ENCODE results near the gene EIF4E2.

The EIF4E2 gene

DNA sequence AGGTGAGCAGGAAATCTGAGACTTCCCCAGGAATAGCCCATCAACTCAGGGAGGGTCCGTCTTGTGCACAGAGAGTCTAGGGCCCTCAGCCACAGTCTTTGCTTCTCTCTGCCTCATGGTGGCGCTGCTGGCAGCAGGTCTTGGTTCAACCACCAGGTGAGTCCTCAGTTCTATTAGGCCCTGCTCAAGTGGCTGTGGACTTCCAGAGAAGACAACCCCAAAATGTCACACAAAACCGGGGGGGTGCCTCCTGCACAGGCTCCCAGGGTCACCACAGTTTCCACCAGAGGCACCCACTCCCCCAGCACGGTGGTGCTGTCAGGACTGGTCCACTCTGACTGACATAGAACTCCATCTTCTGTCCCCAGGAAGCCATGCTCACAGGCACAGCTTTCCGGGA lies 13.4 kb upstream of the EIF4E2 start:
- DNase-seq = no peak

DNA sequence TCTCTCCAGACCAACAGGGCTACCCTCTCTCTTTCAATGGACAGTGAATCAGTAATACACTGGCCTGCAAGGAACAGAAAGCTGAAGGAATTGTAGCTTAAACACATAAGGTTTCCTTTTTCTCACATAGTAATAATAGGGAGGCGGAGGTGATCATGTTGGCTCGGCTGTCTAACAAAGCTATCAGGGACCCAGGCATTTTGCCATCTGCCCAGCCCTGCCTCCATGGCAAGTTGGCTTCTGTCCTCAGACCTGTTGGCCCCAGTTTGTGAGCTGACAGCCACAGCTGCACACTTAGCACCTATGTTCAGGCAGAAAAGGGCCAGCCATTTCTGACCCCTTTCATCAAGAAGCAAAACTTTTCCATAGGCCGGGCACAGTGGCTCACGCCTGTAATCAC lies 13.0 kb upstream of the EIF4E2 start:
- no peak for DNase-seq

DNA sequence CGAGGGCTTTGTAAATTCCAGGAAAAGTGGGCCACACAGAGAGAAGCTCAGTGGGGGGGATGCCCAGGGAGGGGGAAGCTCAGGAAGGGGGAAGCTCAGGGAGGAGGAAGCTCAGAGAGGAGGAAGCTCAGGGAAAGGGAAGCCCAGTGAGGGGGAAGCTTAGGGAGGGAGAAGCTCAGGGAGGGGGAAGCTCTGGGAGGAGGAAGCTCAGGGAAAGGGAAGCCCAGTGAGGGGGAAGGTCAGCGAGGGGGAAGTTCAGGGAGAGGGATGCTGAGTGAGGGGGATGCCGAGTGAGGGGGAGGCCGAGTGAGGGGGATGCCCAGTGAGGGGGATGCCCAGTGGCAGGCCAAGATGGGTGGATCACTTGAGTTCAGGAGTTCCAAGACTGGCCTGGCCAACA lies 11.8 kb upstream of the EIF4E2 start:
- no peak for DNase-seq

DNA sequence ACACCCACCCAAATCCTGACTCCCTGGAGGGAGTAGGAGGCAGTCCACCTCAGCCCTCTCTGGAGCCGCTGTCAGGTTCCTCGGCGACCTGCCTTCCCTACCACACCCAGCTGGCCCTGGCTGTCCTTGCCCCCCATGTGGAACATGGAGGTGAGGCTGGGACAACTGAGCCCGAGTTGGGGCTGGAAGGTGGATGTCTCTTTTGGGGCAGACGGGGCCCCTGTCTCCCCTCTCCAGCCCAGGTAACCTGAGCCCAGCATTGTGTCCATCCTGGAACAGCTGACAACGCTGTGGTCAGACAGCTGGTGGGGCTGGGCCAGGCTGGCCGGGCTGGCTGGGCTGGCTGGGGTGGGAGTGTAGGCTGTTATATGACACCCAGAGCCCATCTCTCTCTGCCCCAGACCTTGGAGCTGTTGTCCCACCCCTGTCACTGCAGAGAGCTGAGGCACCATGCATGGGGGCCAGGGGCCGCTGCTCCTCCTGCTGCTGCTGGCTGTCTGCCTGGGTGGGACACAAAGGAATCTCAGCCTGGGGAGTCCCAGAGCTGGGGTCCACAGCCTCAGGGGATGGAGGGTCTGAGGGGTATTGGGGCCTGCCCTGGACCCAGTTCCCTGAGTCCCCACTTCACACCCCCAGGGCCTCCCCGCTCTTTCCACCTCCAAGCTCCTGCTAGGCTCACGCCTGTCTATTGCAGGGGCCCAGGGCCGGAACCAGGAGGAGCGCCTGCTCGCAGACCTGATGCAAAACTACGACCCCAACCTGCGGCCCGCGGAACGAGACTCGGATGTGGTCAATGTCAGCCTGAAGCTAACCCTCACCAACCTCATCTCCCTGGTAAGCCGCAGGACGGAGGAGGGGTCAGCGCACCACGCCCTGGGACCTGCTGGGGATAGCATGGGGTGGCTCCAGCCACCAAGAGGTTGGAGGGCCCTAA lies 10.9 kb upstream of the EIF4E2 start, which contains the start of gene CHRNG:
TSS of gene CHRNG (plus strand) at position 395 of the 934 bp plus-strand sequence. CDS start at position 451, 56 bp downstream.
- no peak for DNase-seq

DNA sequence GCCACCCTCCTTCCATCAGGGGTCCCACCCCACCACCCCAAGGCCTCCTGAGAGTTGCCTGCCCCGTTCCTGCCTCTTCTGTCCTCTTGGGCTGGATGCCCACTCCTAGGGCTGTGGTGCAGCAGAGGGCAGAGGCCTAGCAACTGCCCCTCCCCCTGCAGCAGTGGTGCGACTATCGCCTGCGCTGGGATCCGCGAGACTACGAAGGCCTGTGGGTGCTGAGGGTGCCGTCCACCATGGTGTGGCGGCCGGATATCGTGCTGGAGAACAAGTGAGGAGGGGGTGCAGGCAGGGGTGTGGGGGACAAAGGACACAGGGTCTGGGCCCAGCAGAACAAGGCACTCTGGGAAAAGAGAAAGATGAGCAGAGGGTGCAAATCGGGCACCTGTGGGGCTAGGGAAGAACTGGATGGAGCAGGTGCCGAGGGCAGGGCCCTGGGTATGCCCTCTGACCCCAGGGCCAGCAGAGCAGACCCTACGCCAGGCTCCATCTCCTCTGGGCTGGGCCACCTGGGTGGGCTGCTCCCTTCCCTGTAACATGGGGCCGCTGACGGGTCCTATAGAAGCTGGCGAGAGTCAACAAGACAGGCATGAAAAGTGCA lies 9.9 kb upstream of the EIF4E2 start:
- no peak for DNase-seq

DNA sequence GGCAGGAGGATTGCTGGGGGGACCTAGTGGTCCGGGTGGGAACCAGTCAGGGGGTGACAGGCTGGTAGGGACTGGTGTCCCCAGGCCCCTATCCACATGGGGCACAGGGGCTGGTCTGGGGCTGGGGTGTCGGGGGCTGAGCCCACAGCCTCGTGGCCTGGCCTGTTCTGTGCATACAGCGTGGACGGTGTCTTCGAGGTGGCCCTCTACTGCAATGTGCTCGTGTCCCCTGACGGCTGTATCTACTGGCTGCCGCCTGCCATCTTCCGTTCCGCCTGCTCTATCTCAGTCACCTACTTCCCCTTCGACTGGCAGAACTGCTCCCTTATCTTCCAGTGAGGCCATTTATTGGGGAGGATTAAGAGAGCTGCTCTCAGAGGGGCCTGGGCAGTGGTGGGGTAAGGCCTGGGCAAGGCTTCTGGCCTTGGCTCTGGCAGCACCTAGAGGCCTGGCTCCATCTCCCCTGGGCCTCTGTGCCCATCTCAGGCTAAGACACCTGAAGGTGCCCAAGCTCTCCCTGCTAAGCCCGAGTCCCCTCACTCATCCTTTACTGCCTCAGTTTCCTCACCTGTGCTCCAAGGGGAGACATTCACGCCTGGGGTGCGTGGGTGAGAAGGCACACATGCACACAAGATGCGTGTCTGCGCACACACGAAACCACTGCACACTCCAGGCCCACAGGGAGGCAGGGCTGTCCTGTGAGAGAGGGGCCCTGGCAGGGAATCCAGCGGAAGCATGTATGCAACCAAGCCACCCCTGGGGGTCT lies 9.1 kb upstream of the EIF4E2 start:
- DNase-seq = no peak

DNA sequence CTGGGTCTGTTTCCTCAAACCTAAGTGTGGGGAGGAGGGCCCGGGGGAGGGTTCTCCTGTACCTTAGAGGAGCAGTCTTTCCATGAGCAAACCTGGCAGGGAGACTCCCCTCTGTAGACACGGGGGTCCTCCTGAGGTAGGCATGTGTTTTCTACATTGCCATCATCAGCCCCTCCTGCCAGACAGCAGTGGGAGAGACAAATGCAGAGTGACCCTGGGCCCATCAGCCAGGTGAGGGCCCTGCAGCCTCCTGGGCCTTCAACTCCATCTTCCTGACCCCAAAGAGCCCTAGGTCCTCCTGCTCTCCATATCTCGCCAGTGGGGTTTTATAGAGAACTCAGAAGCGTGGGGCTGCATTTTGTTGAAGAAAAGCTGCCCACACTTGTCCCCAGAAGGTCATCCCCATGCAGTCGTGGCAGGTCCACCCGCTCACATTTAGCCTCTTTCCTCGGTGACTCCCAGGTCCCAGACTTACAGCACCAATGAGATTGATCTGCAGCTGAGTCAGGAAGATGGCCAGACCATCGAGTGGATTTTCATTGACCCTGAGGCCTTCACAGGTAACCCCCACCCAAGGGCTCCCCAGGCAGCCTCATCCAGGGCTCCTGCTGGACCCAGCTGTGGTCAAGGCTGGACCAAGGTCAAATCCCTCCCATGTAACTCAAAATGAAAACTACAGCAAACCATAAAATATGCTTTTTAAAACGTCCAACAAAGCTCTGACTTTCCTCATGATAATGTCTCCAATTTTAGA lies 8.4 kb upstream of the EIF4E2 start:
- DNase-seq = no peak

DNA sequence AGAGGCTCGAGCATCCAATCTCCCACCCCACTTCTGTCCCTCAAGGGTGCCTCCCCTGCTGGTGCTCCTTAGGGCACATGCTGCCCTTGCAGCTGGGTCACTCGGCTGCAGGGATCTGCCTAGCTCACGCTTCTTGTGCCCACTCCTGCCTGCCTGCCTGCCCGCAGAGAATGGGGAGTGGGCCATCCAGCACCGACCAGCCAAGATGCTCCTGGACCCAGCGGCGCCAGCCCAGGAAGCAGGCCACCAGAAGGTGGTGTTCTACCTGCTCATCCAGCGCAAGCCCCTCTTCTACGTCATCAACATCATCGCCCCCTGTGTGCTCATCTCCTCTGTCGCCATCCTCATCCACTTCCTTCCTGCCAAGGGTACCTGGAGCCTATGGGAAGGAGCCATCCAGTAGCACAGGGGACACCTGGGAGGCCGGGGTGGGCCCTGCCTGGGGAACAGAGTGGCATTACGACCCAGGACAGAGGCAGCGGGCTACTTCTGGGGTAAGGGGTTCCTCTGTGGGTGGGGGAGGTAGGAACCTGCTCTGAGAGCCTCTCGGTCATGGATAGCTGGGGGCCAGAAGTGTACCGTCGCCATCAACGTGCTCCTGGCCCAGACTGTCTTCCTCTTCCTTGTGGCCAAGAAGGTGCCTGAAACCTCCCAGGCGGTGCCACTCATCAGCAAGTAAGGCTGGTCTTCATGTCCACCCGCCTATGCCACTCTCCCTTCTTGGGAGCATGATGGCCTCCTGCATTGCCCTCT lies 7.6 kb upstream of the EIF4E2 start:
- no peak for DNase-seq

DNA sequence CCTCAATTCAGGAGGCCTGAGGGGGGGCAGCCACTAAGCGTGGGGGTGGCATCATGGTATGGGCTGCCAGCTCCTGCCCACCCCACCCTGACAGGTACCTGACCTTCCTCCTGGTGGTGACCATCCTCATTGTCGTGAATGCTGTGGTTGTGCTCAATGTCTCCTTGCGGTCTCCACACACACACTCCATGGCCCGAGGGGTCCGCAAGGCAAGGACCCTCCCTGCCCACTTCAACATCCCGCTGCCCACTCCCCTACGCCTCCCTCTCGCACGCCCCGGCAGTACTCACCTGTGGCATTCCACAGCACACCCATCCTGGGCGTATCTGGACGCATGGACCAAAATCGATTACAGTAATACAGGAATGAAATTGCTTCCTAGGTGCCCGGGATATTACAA lies 7.0 kb upstream of the EIF4E2 start:
- no peak for DNase-seq

DNA sequence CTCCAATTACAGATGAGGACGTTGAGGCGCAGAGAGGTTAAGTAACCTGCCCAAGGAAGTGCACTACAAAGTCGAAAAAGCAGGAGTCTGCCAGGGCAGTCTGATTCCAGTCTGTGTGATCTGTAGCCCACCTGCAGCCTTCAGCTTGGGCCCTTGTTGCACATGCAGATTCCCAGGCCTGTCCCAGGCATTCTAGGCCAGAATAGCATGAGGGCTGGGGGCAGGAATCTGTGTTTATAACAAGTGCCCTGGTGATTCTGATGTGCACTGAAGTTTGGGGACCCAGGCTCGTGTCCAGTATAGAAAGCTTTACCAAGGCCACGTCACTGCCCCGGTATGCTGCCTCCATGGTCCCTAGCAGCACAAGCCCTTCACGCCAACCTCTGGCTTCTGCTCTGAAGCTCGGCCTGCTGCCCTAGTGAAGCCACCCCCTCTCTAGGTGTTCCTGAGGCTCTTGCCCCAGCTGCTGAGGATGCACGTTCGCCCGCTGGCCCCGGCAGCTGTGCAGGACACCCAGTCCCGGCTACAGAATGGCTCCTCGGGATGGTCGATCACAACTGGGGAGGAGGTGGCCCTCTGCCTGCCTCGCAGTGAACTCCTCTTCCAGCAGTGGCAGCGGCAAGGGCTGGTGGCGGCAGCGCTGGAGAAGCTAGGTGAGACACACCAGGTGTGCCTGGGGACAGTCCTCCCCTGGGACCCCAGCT lies 6.4 kb upstream of the EIF4E2 start:
- DNase-seq = no peak

DNA sequence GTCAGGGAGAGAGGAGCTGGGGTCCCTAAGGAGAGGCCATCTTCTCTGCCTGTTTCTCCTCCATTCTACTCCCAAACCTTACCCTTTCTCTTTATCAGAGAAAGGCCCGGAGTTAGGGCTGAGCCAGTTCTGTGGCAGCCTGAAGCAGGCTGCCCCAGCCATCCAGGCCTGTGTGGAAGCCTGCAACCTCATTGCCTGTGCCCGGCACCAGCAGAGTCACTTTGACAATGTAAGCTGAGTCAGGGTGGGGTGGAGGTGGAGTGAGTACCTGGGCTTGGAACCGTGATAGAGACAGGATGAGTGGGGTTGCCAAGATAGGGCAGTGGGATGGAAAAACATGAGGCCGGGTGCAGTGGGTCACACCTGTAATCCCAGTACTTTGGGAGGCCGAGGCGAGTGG lies 5.8 kb upstream of the EIF4E2 start:
- DNase-seq = no peak

DNA sequence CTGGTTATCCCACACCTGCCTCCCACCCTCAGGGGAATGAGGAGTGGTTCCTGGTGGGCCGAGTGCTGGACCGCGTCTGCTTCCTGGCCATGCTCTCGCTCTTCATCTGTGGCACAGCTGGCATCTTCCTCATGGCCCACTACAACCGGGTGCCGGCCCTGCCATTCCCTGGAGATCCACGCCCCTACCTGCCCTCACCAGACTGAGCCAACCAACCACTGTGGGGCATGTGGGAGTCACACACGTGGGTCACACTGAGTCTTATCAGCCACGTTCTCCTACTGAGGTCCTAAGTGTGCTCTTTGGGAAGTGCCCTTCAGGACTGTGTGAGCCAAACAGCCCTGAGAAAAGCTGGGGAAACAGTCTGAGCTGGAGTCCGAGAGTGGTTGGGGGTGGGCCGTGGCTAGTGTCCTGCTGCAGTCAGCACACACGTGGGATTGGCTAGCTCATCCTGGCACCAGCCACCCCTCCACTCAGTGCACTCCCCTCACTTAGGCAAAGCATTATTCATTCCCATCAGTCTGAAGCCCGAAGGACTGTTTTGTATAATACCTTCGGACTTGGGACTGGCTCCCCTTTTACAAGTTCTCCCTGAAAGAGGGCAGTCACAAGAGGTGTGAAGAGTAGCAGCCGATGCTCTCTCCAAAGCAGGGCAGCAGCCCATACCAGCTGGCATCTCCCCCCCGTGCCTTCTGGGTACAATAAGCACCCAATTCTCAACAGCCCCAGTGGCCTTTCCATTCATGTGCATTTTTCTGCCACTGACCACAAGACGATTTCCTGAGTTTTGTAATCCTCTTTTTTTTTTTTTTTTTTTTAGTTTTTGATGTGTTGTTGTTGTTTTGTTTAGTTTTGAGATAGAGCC lies 4.7 kb upstream of the EIF4E2 start:
- DNase-seq = peak in 2 of 58 donors; percentile 23 to 39

DNA sequence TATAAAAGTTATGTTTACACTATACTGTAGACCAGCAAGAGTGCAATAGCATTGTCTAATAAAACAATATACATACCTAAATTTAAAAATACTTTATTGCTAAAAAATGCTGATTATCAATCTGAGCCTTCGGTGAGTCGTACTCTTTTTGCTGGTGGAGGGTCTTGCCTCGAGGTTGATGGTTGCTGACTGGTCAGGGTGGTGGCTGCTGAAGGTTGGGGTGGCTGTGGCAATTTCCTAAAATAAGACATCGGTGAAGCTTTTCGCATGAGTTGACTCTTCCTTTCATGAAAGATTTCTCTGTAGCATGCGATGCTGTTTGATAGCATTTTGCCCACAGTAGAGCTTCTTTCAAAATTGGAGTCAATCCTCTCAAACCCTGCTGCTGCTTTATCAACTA lies 2.5 kb upstream of the EIF4E2 start:
- DNase-seq = no peak

DNA sequence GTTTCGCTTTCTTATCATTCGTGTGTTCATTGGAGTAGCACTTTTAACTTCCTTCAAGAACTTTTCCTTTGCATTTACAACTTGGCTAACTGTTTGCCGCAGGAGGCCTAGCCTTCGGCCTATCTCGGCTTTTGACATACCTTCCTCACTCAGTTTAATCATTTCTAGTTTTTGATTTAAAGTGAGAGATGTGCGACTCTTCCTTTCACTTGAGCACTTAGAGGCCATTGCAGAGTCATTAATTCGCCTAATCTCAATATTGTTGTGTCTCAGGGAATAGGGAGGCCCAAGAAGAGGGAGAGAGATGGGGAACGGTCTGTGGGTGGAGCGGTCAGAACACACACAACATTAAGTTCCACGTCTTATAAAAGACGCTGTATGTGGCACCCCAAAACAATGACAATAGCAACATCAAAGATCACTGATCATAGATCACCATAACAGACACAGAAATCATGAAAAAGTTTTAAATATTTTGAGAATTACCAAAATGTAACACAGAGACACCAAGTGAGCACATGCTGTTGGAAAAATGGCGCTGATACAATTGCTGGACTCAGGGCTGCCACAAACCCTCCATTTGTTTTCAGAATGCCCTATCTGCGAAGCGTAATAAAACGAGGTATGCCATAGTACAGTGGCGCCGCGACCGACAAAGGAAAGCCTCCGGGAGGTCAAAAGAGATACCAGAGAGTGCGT lies 685 bp upstream of the EIF4E2 start:
- no peak for DNase-seq

DNA sequence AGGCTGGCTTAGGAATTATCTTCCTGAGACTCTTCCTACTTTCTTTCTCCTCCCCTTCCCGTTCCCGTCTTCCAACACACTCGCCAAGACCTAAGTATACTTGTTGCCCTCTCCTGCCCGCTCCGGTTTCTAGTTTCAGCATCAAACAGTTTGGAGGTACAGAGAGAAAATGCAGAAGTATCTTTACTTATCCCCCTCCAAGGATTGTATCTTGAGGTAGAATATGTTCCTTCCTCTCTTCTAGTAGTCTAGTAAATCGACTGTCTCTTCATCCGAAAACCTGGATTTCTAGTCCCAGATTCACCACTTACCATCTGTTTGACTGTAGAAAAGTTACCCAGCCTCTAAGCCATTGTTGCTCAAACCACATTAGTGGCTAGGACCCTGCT lies 755 bp downstream of the EIF4E2 start:
- DNase-seq = no peak

DNA sequence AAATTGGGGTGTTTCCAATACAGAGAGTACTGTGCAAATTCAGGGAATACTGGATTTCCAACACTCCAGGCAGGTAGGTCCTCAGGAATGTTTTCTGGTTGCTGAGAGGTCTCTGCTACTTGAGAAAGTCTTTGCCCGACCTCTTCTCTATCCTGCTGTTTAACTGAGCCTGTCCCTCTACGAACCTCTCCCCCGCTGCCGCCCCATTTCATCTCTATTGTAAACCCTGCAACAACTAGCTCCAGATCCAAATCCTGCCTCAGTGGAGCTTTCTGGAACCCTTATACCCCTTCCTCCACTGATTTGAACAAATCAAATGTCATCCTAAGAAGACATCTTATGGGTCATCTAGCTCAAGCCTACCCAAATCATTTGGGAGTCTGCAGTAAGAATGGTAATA lies 1.3 kb downstream of the EIF4E2 start:
- DNase-seq = no peak

DNA sequence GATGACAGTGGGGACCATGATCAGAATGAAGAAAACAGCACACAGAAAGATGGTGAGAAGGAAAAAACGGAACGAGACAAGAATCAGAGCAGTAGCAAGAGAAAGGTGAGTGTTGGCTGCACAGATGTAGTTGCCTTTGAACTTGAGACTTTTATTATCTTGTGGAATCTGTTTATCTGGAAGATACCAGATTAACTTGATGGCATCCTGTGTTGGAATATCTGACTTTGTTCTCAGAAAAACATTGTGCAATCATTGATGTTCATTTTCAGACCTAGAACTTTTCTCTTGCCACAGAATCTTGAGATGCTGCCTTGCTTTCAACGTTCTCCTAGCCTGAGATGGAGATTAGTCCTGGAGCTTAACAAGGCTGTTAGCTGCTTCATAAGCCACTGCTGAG lies 5.9 kb downstream of the EIF4E2 start:
- DNase-seq = no peak

DNA sequence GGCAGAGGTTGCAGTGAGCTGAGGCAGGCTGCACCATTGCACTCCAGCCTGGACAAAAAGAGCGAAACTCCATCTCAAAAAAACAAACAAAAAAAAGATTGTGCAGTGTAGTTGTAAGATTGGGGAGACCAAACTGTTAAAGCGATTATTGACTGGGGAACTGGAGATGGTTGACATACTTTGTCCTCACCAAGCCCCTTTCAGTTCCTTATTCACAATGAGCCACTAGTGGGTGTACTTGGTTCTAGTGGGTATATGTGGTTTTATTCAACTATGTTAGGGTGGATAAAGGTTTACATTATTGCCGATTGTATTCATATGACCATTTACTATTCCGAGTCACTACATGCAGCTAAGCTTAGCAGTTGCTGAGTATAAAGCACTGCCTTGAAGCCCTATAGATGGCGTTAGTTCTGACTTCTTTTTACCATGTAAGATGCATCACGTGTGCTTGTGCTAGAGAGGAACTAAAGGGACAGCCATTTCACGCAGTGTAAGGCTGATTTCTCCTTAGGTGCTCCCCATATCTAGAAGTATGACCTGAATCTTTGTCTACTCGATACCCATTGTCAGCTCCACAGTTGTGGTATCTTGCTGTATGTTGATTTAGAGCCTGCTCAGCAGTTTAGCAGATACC lies 12.1 kb downstream of the EIF4E2 start:
- no peak for DNase-seq
